Activated CD4-positive, alpha-beta memory T cell treated with anti-CD3 and anti-CD28 coated beads, Interleukin-2, amount 10 ng/mL, durations not matched to agents 7 days and 5 days (primary cell): ENCODE data around the gene BNC2. TPM values are rescaled to one million over a fixed set of nuclear protein-coding genes. Genes with fewer than 3 reads are reported as not detected.

Source experiments
- CTCF ChIA-PET: fragments of 350-600 bp; sonication (Branson Sonifier 250); formaldehyde crosslinking; loops from one replicate; lab custom pipeline; 2021; ENCODE audit warnings: antibody characterized with exemption, inconsistent platforms; lab: Charles Lee
- POLR2A ChIA-PET: fragments of 350-600 bp; sonication (Branson Sonifier 250); formaldehyde crosslinking; loops from one replicate; lab custom pipeline; 2021; ENCODE audit warnings: antibody characterized with exemption; lab: Charles Lee
- DNase-seq: peaks from one replicate; pipeline ENCODE4 v3.0.0-alpha.2; 2020
- H3K27ac Mint-ChIP-seq: one replicate; pipeline ENCODE4 v1.8.0; 2021; ENCODE audit warnings: mild to moderate bottlenecking, mixed read lengths
- H3K27me3 Mint-ChIP-seq: one replicate; pipeline ENCODE4 v1.8.0; 2021; ENCODE audit warnings: mixed read lengths
- H3K36me3 Mint-ChIP-seq: one replicate; pipeline ENCODE4 v1.8.0; 2021; ENCODE audit warnings: low read depth, mixed read lengths
- H3K4me1 Mint-ChIP-seq: one replicate; pipeline ENCODE4 v1.8.0; 2021; ENCODE audit warnings: mixed read lengths
- H3K4me3 Mint-ChIP-seq: one replicate; pipeline ENCODE4 v1.8.0; 2021; ENCODE audit warnings: mild to moderate bottlenecking, mixed read lengths
- H3K9me3 Mint-ChIP-seq: one replicate; pipeline ENCODE4 v1.8.0; 2021; ENCODE audit warnings: mixed read lengths
- total RNA-seq, 2 experiments: library from RNA; stranded (reverse); gene quantifications; one replicate each; pipeline ENCODE4 v1.2.3, GENCODE V29; 2021

The BNC2 gene
- total RNA-seq, 2 experiments from 2014 or later, result not detected

- no peaks in the 10 kb centered on the region for H3K36me3 Mint-ChIP-seq
- H3K27ac Mint-ChIP-seq, result no peak overlapping the region
- CTCF ChIA-PET, result no interaction called here
- POLR2A ChIA-PET, result no interaction called here
- no peak overlapping the region for H3K4me3 Mint-ChIP-seq
- H3K27me3 Mint-ChIP-seq, result no peaks in the 10 kb centered on the region
- H3K4me1 Mint-ChIP-seq, result no peaks in the 10 kb centered on the region
- H3K9me3 Mint-ChIP-seq, result peaks cover 9% of the 10 kb centered on the region
- no peak for DNase-seq
Observed at GRCh38 chr9:16572005-16572734, 298.3 kb downstream of the BNC2 start.

- Mint-ChIP-seq H3K36me3 (no peaks in the 10 kb centered on the region), H3K9me3 (peaks cover 9% of the 10 kb centered on the region), H3K4me1 (no peaks in the 10 kb centered on the region), H3K4me3 (no peak overlapping the region), H3K27me3 (no peaks in the 10 kb centered on the region), H3K27ac (no peak overlapping the region)
- CTCF ChIA-PET, result no interaction called here
- DNase-seq, result no peak
- POLR2A ChIA-PET, result no interaction called here
Observed at GRCh38 chr9:16571127-16571802, 299.2 kb downstream of the BNC2 start.

- Mint-ChIP-seq H3K4me3 (no peak overlapping the region), H3K4me1 (no peaks in the 10 kb centered on the region), H3K27ac (no peak overlapping the region), H3K9me3 (peaks cover 9% of the 10 kb centered on the region), H3K27me3 (no peaks in the 10 kb centered on the region), H3K36me3 (no peaks in the 10 kb centered on the region)
- ChIA-PET POLR2A (no interaction called here), CTCF (no interaction called here)
- no peak for DNase-seq
Observed at GRCh38 chr9:16563446-16563845, 307.0 kb downstream of the BNC2 start.

- Mint-ChIP-seq H3K4me3 (no peak overlapping the region), H3K27ac (no peak overlapping the region), H3K4me1 (no peaks in the 10 kb centered on the region), H3K36me3 (no peaks in the 10 kb centered on the region), H3K27me3 (no peaks in the 10 kb centered on the region), H3K9me3 (peaks cover 11% of the 10 kb centered on the region)
- no peak for DNase-seq
- ChIA-PET POLR2A (no interaction called here), CTCF (no interaction called here)
Observed at GRCh38 chr9:16561121-16561520, 309.3 kb downstream of the BNC2 start.

- Mint-ChIP-seq H3K4me3 (no peak overlapping the region), H3K4me1 (no peaks in the 10 kb centered on the region), H3K27me3 (no peaks in the 10 kb centered on the region), H3K36me3 (no peaks in the 10 kb centered on the region), H3K27ac (no peak overlapping the region), H3K9me3 (peaks cover 9% of the 10 kb centered on the region)
- ChIA-PET CTCF (interaction anchor here (1.6 kb wide), 1 partner anchor 24 kb away, joined by 3 read pairs; no protein-coding TSS in a partner anchor), POLR2A (no interaction called here)
- no peak for DNase-seq
Observed at GRCh38 chr9:16559418-16560188, 310.9 kb downstream of the BNC2 start.

GRCh38 chr9:16555802-16556201, 314.7 kb downstream of the BNC2 start:
- Mint-ChIP-seq H3K4me1 (no peaks in the 10 kb centered on the region), H3K27ac (no peak overlapping the region), H3K9me3 (peaks cover 10% of the 10 kb centered on the region), H3K4me3 (no peak overlapping the region), H3K27me3 (no peaks in the 10 kb centered on the region), H3K36me3 (no peaks in the 10 kb centered on the region)
- no peak for DNase-seq
- ChIA-PET CTCF (no interaction called here), POLR2A (no interaction called here)

- H3K36me3 Mint-ChIP-seq, result no peaks in the 10 kb centered on the region
- H3K4me3 Mint-ChIP-seq, result no peak overlapping the region
- POLR2A ChIA-PET, result no interaction called here
- peaks cover 7% of the 10 kb centered on the region for H3K9me3 Mint-ChIP-seq
- no peaks in the 10 kb centered on the region for H3K4me1 Mint-ChIP-seq
- no peaks in the 10 kb centered on the region for H3K27me3 Mint-ChIP-seq
- H3K27ac Mint-ChIP-seq, result no peak overlapping the region
- CTCF ChIA-PET, result no interaction called here
- no peak for DNase-seq
Observed at GRCh38 chr9:16553869-16554540, 316.5 kb downstream of the BNC2 start.

GRCh38 chr9:16552252-16552651, 318.2 kb downstream of the BNC2 start:
- no peaks in the 10 kb centered on the region for H3K4me1 Mint-ChIP-seq
- ChIA-PET CTCF (no interaction called here), POLR2A (no interaction called here)
- no peak overlapping the region for H3K27ac Mint-ChIP-seq
- no peaks in the 10 kb centered on the region for H3K36me3 Mint-ChIP-seq
- H3K27me3 Mint-ChIP-seq, result no peaks in the 10 kb centered on the region
- no peak overlapping the region for H3K4me3 Mint-ChIP-seq
- H3K9me3 Mint-ChIP-seq, result peaks cover 7% of the 10 kb centered on the region
- DNase-seq, result no peak

GRCh38 chr9:16551692-16552091, 318.8 kb downstream of the BNC2 start:
- Mint-ChIP-seq H3K4me1 (no peaks in the 10 kb centered on the region), H3K4me3 (no peak overlapping the region), H3K36me3 (no peaks in the 10 kb centered on the region), H3K27ac (no peak overlapping the region), H3K27me3 (no peaks in the 10 kb centered on the region), H3K9me3 (peaks cover 7% of the 10 kb centered on the region)
- no peak for DNase-seq
- POLR2A ChIA-PET, result no interaction called here
- CTCF ChIA-PET, result no interaction called here

- ChIA-PET CTCF (no interaction called here), POLR2A (no interaction called here)
- Mint-ChIP-seq H3K36me3 (no peaks in the 10 kb centered on the region), H3K4me1 (no peaks in the 10 kb centered on the region), H3K4me3 (no peak overlapping the region), H3K27me3 (no peaks in the 10 kb centered on the region), H3K27ac (no peak overlapping the region), H3K9me3 (peaks cover 6% of the 10 kb centered on the region)
- DNase-seq, result no peak
Observed at GRCh38 chr9:16545639-16546038, 324.8 kb downstream of the BNC2 start.

- H3K36me3 Mint-ChIP-seq, result no peaks in the 10 kb centered on the region
Observed at GRCh38 chr9:16544842-16545241, 325.6 kb downstream of the BNC2 start.

GRCh38 chr9:16543686-16544085, 326.8 kb downstream of the BNC2 start:
- Mint-ChIP-seq H3K27me3 (no peaks in the 10 kb centered on the region), H3K36me3 (no peaks in the 10 kb centered on the region), H3K4me3 (no peak overlapping the region), H3K27ac (no peak overlapping the region), H3K4me1 (no peaks in the 10 kb centered on the region), H3K9me3 (peaks cover 6% of the 10 kb centered on the region)
- CTCF ChIA-PET, result no interaction called here
- no peak for DNase-seq
- POLR2A ChIA-PET, result no interaction called here

More at GRCh38 chr9:16544842-16545241, 325.6 kb downstream of the BNC2 start:
- no peak for DNase-seq
- Mint-ChIP-seq H3K27me3 (no peaks in the 10 kb centered on the region), H3K9me3 (peaks cover 6% of the 10 kb centered on the region), H3K27ac (no peak overlapping the region), H3K4me1 (no peaks in the 10 kb centered on the region), H3K4me3 (no peak overlapping the region)
- ChIA-PET CTCF (no interaction called here), POLR2A (no interaction called here)

GRCh38 chr9:16543225-16543624, 327.2 kb downstream of the BNC2 start:
- Mint-ChIP-seq H3K36me3 (no peaks in the 10 kb centered on the region), H3K9me3 (peaks cover 6% of the 10 kb centered on the region), H3K27me3 (no peaks in the 10 kb centered on the region), H3K4me1 (no peaks in the 10 kb centered on the region), H3K27ac (no peak overlapping the region), H3K4me3 (no peak overlapping the region)
- DNase-seq, result no peak
- POLR2A ChIA-PET, result no interaction called here
- CTCF ChIA-PET, result no interaction called here
